HG03565 (cell line): Measurements from ENCODE around the gene IRX1.

Experiments used
- ATAC-seq: cut with Tn5 transposase; IDR thresholded peaks from one replicate; pipeline ENCODE4 v1.9.1; 2021; ENCODE audit warnings: mild to moderate bottlenecking, moderate library complexity; ENCODE audit not compliant: unreplicated experiment

Gene IRX1

DNA sequence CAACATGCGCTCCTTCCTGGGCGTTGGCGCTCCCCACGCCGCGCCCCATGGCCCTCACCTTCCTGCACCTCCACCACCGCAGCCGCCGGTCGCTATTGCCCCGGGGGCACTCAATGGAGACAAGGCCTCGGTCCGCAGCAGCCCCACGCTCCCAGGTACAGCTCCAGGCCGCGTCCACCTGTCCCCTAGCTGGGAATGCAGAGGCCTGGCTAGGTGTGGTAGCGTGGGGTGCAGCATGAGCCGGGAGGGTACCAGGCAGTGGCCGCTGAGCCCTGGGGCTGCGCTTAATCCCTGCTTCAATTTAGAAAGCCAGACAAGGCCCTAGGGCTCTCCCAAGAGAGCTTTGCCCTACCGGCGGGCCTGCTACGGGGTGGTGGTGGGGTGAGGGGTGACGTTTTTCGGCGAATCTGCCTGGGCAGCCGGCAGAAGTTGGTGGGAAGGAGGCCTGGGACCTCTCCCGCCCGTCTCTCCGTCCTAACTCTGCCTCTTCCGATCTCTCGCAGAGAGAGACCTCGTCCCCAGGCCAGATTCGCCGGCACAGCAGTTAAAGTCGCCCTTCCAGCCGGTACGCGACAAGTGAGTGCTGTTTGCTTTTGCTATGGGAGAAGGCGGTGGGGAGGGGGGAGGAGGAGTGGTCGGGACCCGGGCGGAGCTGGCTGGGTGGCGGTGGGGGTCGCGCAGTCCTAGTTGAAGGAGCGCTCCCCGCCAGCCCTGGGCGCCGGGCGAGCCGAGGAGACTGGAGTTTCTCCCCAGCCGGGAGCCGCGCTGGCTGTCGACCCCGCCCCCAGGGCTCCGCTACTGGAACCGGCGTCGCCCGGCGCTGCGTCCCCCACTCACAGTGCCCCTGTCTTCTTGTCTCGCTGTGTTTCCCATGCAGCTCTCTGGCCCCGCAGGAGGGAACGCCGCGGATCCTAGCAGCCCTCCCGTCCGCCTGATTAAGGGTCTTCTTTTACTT is 4.8 kb downstream of the IRX1 start:
- no peak for ATAC-seq

DNA sequence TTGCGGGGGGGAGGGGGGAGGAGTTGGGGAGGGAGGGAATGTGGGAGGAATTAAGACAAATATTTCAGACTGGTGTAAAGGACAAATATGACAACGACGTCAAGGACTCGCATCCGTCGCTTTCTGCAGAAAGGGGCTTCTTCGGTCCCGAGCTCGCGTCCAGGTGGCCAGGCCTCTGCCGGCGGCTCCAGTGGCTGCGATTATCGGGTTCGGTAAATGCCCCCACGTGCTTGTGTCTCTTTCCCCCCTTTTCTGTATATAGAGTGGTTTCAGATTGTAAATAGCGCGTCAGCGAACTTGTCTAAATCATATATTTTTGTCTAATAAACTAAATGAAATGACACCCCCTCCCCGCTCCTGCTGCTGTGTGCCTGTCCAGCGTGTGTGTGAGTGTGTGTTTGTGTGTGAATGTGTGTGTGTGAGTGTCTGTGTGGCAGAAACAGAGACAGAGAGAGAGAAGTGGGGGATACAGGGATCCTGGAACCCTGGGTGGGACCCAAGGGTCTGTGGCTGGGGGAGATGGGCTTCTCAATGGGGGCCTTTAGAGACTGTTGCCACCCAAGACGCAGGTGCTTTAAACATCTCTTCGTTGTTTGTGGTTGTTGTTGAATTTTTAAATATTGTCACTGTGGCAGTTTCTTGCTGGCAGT is 5.6 kb downstream of the IRX1 start:
- no peak for ATAC-seq

DNA sequence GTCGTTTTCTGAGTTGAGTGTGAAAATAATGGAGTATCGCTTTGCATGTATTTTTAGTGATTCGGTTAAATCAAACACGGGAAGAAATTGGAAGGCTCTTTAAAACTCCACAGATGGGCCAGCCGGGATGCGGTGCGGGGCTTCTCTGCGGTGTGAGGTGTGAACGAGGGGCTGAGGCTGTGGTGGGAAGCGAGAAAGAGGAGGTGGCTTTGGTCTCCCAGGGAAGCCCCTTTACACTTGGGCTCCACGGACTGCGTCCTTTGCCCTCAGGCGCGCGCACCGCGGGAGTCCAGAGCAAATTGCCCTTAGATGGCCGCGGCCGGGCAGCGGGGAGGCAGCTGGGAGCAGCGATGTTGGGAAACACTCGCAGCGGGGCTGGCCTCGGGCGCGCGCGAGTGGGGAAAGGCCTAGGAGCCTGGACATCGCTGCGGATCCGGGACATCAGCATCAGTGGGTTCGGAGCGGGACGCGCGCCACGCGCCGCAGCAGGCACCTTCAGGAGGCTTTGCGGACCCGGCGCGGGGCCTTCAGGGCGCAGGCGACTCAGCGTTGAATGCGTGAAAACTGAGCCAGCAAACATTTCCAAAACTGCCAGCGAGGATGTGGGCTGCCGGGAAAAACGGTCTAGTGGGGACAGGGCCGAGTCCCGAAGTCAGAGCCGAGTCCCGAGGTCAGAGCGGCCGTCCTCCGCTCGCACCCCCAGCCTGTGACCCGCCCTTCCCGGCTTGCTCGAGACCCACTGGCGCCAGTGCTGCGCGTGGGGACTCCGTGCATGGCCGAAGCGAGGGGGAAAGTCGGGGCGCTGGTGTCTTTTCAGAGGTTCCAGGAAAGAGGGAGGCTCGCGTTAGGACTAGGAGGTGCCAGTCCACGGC is 6.5 kb downstream of the IRX1 start:
- no peak for ATAC-seq

- no peak for ATAC-seq
Observed at GRCh38 chr5:3602785-3603502, 7.3 kb downstream of the IRX1 start.

GRCh38 chr5:3604501-3604900 is 8.9 kb downstream of the IRX1 start:
- no peak for ATAC-seq

- no peak for ATAC-seq
Observed at GRCh38 chr5:3605298-3606010, 9.8 kb downstream of the IRX1 start.

- ATAC-seq: no peak
Observed at GRCh38 chr5:3606121-3606831, 10.6 kb downstream of the IRX1 start.

GRCh38 chr5:3607541-3608181 is 12.0 kb downstream of the IRX1 start:
- no peak for ATAC-seq

DNA sequence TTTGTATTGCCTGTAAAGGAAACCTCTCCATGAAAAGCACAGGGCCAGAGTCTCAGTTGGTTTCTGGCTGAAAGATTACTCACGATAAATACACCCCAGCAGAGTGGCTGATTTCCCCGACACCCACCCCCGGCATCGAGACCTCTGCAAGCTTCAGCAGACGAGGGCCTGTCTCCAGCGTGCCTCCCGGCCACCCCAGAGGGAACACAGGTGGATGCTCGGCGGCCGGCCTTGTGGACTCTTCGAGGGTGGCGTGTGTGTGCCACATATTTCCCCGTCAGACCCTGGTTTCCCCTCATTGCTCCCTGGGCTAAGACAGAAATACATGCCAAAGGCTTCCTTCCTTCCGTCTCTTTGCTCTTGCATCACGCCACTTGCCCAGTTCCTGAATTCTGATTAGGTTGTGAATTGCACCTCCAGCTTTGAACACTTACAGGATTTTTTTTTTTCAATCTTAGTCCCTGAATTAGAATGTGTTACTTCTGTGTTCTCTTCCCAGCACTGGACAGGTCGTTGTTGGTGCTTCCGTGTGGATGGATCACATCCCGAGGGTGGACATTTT is 13.6 kb downstream of the IRX1 start:
- ATAC-seq: no peak

GRCh38 chr5:3612591-3613042 is 17.0 kb downstream of the IRX1 start:
- no peak for ATAC-seq

GRCh38 chr5:3613726-3614125 is 18.1 kb downstream of the IRX1 start:
- ATAC-seq: no peak

- no peak for ATAC-seq
Observed at GRCh38 chr5:3615217-3615616, 19.6 kb downstream of the IRX1 start.

DNA sequence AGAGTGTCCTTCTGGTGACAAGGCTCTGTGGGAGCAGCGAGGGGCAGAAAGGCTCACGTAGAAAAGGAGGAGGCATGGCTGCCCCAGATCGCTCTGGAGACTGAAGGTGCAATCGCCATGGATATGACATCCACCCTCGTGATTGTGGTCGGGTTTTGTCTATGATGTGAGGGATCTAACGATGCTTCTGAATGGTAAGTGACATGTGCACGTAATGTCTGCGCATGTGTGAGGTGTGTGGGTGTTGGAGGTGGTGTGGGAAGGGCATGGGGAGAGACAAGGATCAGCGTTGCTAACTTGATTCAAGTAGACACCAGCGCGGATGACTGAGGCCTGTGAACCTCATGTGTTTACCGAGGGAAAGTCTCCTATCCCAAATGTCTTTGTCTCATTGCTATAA is 20.2 kb downstream of the IRX1 start:
- no peak for ATAC-seq

GRCh38 chr5:3619579-3619978 is 23.9 kb downstream of the IRX1 start:
- ATAC-seq: no peak

DNA sequence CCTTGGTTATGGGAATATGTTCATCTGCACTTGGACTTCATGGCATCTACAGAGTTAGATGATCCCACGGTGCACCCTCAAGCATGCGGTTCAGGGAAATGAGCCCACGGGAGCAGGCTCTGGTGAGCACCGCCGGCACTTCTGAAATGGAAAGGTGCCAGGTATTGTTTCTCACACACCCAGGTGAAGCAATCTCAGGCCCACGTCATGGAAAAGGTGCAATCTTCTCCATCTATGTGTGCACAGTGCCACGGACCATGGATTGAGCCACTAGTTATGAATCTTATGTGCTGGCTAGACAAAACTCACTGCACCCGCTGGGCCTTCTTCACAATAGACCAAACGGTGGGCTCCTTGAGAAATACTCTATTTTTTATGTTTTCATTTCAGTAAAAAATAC is 27.3 kb downstream of the IRX1 start:
- ATAC-seq: no peak

DNA sequence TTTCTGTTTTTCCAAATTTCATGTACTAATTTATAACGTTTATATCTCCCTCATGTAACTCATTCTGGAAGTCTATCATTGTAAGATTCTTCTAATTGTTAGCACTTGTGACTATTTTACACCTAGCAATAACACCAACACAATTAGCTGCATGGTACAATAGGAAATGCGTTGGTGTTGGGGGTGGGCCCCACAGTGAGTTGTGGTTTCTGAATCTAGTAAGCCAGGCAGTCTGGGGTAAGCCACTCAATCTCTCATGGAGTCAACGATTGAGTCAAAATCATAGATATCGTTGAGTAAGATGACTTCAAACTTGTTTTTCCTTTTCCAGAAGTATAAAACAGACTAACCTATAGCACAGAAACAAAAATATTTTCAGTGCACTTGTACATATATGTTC is 30.0 kb downstream of the IRX1 start:
- ATAC-seq: no peak

DNA sequence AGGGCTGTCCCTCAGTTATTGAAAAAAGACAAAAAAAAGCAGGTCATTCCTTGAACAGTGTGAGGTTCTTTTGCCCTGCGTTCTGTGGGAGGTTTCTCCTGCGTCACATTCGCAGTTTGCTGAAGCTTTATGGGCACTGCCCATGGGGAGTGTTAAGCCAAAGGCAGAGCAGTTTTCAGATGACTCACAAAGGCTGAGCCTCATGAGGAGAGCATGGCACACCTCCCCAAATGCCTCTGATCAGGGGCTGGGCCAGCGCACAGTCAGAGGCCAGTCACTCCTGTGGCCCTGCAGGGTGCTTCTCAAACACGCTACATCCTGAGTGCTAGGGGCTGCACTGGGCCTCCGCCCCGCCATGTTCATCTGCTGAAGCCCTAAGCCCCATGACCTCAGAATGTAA is 38.4 kb downstream of the IRX1 start:
- ATAC-seq: no peak

DNA sequence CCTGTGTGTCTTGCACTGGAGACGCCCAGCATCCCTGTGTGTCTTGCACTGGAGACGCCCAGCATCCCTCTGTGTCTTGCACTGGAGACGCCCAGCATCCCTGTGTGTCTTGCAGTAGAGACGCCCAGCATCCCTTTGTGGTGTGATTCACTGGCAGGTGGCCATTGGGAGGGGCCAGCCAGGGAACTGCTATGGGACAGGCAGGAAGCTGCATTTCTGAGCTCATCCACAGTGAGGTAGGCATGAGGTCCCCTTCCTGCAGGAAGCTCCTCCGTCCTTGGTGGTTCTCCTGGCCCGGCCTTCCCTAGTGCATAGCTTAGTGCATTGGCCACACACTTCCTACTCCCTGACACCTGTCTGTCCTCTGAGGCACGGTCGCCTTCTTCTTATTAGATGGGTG is 43.5 kb downstream of the IRX1 start:
- no peak for ATAC-seq

DNA sequence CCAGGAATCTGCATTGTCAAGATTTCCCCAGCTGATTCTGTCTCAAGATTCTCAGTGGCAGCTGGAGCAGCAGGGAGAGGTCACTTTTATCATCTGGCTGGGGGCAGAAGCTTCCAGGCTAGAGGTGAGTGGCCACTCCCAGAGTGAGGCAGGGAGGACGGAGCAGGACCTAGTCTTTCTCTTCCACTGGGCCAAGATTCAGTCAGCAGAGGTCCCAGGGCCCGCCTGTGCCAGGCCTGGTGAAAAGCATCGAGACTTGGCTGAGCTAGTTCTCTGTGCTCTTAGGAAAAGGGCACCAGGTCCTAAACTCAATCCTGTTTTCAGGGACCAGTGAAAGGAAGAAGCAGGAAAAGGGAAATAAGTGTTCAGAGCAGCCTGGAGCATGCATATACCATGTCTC is 46.6 kb downstream of the IRX1 start:
- ATAC-seq: no peak
